Tibial artery (tissue), 4 donors: ENCODE data around the gene TRANK1.
A peak's percentile ranks its signal among the peaks of the same experiment; 100 is the strongest.

Experiments
- DNase-seq, 2 donors: peaks; one replicate each; pipeline ENCODE4 v3.0.0-alpha.2; 2019
- H3K27ac ChIP-seq, 2 donors: fragments of 200-600 bp; sonication (generic) in 1 of 2; 1 replicate in 1 of 2; 2 replicates in 1 of 2; pipeline ENCODE4 v1.5.1; 2018 to 2019; ENCODE audit warnings: mild to moderate bottlenecking in 1 of 2
- H3K27me3 ChIP-seq, 2 donors: fragments of 200-600 bp; sonication (generic) in 1 of 2; one replicate each; pipeline versions ENCODE4 v1.5.1 to v1.6.0; 2016 to 2019
- H3K36me3 ChIP-seq, 3 donors: fragments of 200-600 bp; sonication (generic) in 2 of 3; one replicate each; pipeline ENCODE4 v1.5.1; 2016 to 2019; ENCODE audit warnings: mild to moderate bottlenecking in 2 of 3
- H3K4me1 ChIP-seq, 4 donors: fragments of 200-600 bp; sonication (generic) in 2 of 4; 1 replicate in 3 of 4; 2 replicates in 1 of 4; pipeline ENCODE4 v1.5.1; 2016 to 2019
- H3K4me3 ChIP-seq, 2 donors: fragments of 200-600 bp; sonication (generic) in 1 of 2; 1 replicate in 1 of 2; 2 replicates in 1 of 2; pipeline ENCODE4 v1.5.1; 2018 to 2019; ENCODE audit warnings: mild to moderate bottlenecking in 2 of 2
- H3K9me3 ChIP-seq, 3 donors: fragments of 200-600 bp; sonication (generic) in 1 of 3; one replicate each; pipeline ENCODE4 v1.5.1; 2016 to 2019
- intact Hi-C: fragments of 100-400 bp; cut with DNase I; formaldehyde crosslinking; loops from one replicate; pipeline ENCODE4 v1.15.0; 2023; ENCODE audit warnings: low total_unique reads
- TF ChIP-seq, protein P1 (sequence below), 2 experiments: fragments of 200-600 bp in 1 of 2; fragments of 450-650 bp in 1 of 2; IDR thresholded peaks; one replicate each; pipeline ENCODE4 v1.5.1; 2017 to 2019; ENCODE audit warnings: antibody characterized with exemption in 2 of 2, mild to moderate bottlenecking in 1 of 2, moderate library complexity in 1 of 2

TRANK1 gene

DNA sequence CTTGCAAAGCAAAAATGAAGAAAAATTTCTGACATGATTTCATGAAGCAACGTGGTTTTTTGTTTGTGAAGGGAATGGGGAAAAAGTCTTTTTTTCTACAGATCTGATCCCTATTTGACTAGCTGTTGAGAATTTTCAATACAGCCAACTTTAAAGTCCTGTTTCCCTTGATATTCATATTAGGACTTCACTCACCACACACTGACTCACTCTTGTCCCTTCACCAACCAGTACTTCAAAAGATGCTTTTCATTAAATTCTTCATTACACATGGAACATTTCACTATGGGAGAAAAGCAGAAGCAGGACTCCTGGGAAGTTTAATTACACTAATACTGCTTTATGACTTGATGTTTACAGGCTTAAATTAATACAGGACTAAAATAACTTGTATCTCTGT lies 16.6 kb downstream of the TRANK1 start:
- intact Hi-C loops = no loop called here
- TF ChIP-seq, protein P1, sequence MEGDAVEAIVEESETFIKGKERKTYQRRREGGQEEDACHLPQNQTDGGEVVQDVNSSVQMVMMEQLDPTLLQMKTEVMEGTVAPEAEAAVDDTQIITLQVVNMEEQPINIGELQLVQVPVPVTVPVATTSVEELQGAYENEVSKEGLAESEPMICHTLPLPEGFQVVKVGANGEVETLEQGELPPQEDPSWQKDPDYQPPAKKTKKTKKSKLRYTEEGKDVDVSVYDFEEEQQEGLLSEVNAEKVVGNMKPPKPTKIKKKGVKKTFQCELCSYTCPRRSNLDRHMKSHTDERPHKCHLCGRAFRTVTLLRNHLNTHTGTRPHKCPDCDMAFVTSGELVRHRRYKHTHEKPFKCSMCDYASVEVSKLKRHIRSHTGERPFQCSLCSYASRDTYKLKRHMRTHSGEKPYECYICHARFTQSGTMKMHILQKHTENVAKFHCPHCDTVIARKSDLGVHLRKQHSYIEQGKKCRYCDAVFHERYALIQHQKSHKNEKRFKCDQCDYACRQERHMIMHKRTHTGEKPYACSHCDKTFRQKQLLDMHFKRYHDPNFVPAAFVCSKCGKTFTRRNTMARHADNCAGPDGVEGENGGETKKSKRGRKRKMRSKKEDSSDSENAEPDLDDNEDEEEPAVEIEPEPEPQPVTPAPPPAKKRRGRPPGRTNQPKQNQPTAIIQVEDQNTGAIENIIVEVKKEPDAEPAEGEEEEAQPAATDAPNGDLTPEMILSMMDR (IDR thresholded peaks at IDR 0.05) = no peak
- Histone ChIP-seq H3K4me1 (peaks cover 0 to 9% (median 1%) of the 10 kb centered on the region in 4 donors), H3K27ac (no peak overlapping the region), H3K27me3 (no peaks in the 10 kb centered on the region), H3K9me3 (no peaks in the 10 kb centered on the region), H3K4me3 (no peak overlapping the region), H3K36me3 (no peaks in the 10 kb centered on the region)
- no peak for DNase-seq

DNA sequence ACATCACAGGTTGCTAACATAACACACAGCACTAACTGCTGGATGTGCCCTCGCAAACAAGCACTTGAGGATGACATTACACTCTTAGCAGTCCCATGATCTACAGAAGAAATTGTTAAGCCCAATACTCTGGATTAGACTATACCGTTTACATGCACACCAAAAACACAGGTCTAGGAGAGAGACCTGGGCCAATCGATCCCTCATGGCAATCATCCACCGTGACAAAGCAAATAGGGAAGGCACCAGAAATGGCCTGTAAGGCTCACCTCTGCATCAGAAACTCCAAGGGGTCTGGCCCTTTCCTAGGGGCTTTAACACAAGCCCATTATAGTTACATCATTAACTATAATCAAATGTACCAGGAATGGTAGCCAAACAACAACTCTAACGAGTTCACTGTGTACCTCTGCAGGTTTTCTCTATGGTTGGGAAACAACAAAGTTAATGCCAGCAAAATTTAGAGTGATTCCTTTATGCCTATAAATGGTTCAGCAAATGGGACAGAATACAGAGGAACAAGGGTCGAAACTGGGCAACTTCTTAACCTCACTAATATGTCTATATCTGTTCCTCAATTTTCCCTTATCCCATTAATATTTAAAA lies 18.5 kb downstream of the TRANK1 start:
- H3K9me3 ChIP-seq = peaks cover 0 to 1% (median 0%) of the 10 kb centered on the region in 3 donors
- DNase-seq = no peak
- intact Hi-C loops = no loop called here
- H3K27ac ChIP-seq = no peak overlapping the region
- no peaks in the 10 kb centered on the region for H3K27me3 ChIP-seq
- no peaks in the 10 kb centered on the region for H3K4me1 ChIP-seq
- H3K36me3 ChIP-seq = no peaks in the 10 kb centered on the region
- H3K4me3 ChIP-seq = no peak overlapping the region
- TF ChIP-seq, protein P1 (IDR thresholded peaks at IDR 0.05) = no peak

DNA sequence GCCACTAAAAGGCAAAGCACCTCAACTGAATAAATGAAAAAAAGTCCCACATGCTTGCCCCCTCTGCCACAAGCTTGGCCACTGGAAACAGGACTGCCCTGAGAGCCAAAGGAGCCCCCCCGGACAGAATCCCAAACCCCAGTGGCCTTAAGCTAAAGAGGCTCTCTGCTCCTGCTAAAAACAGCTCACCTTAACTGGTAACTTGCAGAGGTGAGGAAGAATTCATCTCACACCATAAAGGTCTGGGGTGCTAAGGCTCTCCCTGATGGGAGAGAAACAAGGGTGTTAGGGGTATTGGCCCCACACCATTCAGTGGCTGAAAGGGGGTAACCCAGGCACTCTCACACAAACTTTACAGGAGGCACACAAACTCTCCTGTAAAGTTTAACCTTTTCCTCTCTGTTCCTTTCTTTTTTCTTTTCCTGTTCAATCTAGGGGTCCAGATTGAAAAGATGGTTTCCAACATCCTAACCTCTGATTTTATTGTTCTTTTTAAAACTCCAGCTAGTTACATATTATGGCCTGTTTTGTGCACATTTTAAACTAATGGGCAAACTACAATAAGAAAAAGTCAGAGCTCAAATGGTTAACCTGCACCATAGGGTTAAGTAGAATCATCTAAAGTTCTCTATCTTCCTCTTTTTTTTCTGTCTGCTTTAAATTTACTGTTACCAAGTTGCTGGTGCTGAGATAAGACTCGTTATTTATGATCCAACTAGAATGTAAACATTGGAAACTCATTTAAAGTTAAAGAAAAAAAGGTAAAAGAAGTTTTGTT lies 19.9 kb downstream of the TRANK1 start:
- no peaks in the 10 kb centered on the region for H3K4me1 ChIP-seq
- no peaks in the 10 kb centered on the region for H3K27me3 ChIP-seq
- TF ChIP-seq, protein P1 (IDR thresholded peaks at IDR 0.05) = no peak
- no peak overlapping the region for H3K27ac ChIP-seq
- DNase-seq = no peak
- no peaks in the 10 kb centered on the region for H3K36me3 ChIP-seq
- intact Hi-C loops = no loop called here
- H3K4me3 ChIP-seq = no peak overlapping the region
- peaks cover 0 to 5% (median 0%) of the 10 kb centered on the region in 3 donors for H3K9me3 ChIP-seq

DNA sequence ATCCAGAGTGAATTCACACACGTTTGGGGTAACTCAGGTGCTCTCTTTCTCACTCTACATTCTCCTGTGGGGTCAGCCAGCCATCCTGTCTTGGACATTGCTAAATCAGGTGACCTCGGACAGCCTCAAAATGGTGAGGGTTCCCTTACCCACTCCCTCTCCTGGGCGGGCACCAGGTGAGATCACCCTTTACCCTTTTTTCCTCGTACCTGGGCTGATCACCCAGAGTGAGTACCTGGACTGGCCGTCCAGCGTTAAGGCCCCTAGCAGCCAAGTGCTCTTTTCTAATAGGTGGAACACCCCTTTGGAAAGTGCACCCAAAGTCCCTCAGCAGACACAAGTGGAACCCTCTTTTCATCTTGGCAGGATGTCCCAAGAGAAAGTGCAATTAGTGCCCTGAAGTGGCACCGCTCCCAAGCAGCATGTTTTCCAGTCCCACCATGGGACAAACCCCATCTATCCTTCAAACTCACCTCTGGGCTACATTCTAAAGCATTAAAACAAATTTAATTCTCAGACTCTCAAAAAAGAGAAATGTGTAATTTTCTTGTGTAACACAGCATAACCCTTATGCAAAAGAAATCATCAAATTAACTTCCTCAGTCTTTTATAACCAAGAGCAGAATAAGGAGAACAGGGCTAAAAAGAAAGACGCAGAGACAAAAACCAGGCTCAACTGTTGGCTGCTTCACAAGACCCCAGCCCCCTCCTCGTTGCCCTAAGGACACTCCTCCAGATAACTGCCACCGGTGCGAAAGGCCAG lies 20.7 kb downstream of the TRANK1 start:
- Histone ChIP-seq H3K36me3 (no peaks in the 10 kb centered on the region), H3K4me1 (no peaks in the 10 kb centered on the region), H3K9me3 (peaks cover 0 to 5% (median 0%) of the 10 kb centered on the region in 3 donors), H3K4me3 (no peak overlapping the region), H3K27ac (no peak overlapping the region), H3K27me3 (no peaks in the 10 kb centered on the region)
- intact Hi-C loops = no loop called here
- no peak for DNase-seq
- TF ChIP-seq, protein P1 (IDR thresholded peaks at IDR 0.05) = no peak

DNA sequence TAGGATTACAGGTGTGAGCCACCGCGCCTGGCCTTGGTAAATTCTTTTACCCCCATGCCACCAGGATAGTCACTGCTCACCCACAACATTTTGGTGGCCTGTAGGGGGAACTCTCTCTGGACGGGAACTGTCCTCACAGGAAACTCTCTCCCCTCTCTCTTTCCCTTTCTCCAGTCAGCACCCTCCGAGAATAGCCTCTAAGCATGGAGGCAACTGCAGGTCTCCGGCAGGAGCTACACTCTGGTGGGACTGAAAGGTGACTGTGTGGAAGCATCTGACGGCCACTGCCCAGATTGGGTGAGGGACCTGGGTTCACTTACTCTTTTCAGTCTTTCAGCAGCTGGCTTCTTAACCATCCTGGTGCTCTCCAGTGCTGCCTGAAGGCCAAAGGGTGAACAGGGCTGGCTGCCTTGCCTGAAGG lies 21.3 kb downstream of the TRANK1 start:
- no peak overlapping the region for H3K4me3 ChIP-seq
- no peak overlapping the region for H3K27ac ChIP-seq
- intact Hi-C loops = no loop called here
- H3K27me3 ChIP-seq = no peaks in the 10 kb centered on the region
- no peaks in the 10 kb centered on the region for H3K4me1 ChIP-seq
- no peaks in the 10 kb centered on the region for H3K36me3 ChIP-seq
- H3K9me3 ChIP-seq = peaks cover 0 to 5% (median 0%) of the 10 kb centered on the region in 3 donors
- TF ChIP-seq, protein P1 (IDR thresholded peaks at IDR 0.05) = peak in 1 of 2 experiments; percentile 8
- no peak for DNase-seq
